Measurements from ENCODE around the gene KIRREL1. TPM values are rescaled to one million over a fixed set of nuclear protein-coding genes. Genes with fewer than 3 reads are reported as not detected.

KIRREL1 gene
- total RNA-seq, 1 donor from 2014 or later, result 66.8 TPM

GRCh38 chr1:157978586-157979403 is 14.7 kb upstream of the KIRREL1 start:
- DNase-seq (ENCODE audit: low spot score), result no peak
- TF ChIP-seq, protein P1, sequence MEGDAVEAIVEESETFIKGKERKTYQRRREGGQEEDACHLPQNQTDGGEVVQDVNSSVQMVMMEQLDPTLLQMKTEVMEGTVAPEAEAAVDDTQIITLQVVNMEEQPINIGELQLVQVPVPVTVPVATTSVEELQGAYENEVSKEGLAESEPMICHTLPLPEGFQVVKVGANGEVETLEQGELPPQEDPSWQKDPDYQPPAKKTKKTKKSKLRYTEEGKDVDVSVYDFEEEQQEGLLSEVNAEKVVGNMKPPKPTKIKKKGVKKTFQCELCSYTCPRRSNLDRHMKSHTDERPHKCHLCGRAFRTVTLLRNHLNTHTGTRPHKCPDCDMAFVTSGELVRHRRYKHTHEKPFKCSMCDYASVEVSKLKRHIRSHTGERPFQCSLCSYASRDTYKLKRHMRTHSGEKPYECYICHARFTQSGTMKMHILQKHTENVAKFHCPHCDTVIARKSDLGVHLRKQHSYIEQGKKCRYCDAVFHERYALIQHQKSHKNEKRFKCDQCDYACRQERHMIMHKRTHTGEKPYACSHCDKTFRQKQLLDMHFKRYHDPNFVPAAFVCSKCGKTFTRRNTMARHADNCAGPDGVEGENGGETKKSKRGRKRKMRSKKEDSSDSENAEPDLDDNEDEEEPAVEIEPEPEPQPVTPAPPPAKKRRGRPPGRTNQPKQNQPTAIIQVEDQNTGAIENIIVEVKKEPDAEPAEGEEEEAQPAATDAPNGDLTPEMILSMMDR (IDR thresholded peaks at IDR 0.05; ENCODE audit: unreplicated experiment), result no peak
- Mint-ChIP-seq H3K36me3 (ENCODE audit: low read depth, unreplicated experiment) (peaks cover under 1% of the 10 kb centered on the region), H3K27me3 (ENCODE audit: unreplicated experiment) (peaks cover 7% of the 10 kb centered on the region), H3K9me3 (ENCODE audit: unreplicated experiment) (no peaks in the 10 kb centered on the region), H3K4me1 (ENCODE audit: unreplicated experiment) (peaks cover under 1% of the 10 kb centered on the region), H3K27ac (ENCODE audit: unreplicated experiment) (no peak overlapping the region), H3K4me3 (ENCODE audit: unreplicated experiment) (no peak overlapping the region)

DNA sequence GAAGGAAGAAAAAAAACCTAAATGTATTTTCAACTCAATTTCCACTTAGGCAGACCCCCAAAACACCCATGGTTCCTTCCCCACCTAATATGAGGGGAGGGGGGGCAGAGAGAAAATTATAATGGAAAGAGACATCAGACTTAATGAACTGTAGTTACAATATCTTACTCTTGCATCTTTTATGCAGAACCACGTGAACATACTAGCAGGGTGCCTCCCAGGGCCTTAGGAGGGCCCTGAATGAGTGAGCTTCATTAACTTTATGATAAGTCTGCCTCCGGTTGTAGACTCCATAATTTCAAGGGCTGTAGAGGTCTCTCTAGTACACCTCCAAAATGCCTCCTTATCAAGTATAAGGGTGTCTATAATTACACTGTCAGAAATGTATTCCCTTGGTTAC is 11.3 kb upstream of the KIRREL1 start:
- Mint-ChIP-seq H3K9me3 (ENCODE audit: unreplicated experiment) (no peaks in the 10 kb centered on the region), H3K4me3 (ENCODE audit: unreplicated experiment) (no peak overlapping the region), H3K27me3 (ENCODE audit: unreplicated experiment) (peaks cover 5% of the 10 kb centered on the region), H3K27ac (ENCODE audit: unreplicated experiment) (no peak overlapping the region), H3K36me3 (ENCODE audit: low read depth, unreplicated experiment) (no peaks in the 10 kb centered on the region), H3K4me1 (ENCODE audit: unreplicated experiment) (no peaks in the 10 kb centered on the region)
- TF ChIP-seq, protein P1 (IDR thresholded peaks at IDR 0.05; ENCODE audit: unreplicated experiment), result no peak
- DNase-seq (ENCODE audit: low spot score), result no peak

DNA sequence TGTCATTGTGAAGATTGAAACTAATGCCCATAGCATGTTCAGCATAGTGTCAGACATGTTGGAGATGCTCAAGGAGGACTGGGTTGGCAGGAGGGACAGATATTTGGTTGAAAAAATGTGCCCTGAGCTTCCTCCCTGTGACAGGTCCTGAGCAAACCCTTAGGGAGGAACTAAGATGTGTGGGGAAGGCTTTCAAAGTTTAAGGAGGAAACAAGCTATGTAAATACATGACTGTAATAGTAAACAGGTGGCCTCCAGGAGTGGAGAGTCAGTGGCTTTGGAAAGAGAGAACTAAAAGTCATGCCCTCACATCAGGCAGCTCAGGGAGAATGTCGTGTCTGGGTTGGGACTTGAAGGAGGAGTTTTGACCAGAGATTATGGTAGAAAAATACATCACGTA is 9.7 kb upstream of the KIRREL1 start:
- TF ChIP-seq, protein P1 (IDR thresholded peaks at IDR 0.05; ENCODE audit: unreplicated experiment), result no peak
- no peaks in the 10 kb centered on the region for H3K36me3 Mint-ChIP-seq (ENCODE audit: low read depth, unreplicated experiment)
- H3K4me3 Mint-ChIP-seq (ENCODE audit: unreplicated experiment), result no peak overlapping the region
- H3K27ac Mint-ChIP-seq (ENCODE audit: unreplicated experiment), result no peak overlapping the region
- no peaks in the 10 kb centered on the region for H3K4me1 Mint-ChIP-seq (ENCODE audit: unreplicated experiment)
- DNase-seq (ENCODE audit: low spot score), result no peak
- no peaks in the 10 kb centered on the region for H3K9me3 Mint-ChIP-seq (ENCODE audit: unreplicated experiment)
- peaks cover 5% of the 10 kb centered on the region for H3K27me3 Mint-ChIP-seq (ENCODE audit: unreplicated experiment)

DNA sequence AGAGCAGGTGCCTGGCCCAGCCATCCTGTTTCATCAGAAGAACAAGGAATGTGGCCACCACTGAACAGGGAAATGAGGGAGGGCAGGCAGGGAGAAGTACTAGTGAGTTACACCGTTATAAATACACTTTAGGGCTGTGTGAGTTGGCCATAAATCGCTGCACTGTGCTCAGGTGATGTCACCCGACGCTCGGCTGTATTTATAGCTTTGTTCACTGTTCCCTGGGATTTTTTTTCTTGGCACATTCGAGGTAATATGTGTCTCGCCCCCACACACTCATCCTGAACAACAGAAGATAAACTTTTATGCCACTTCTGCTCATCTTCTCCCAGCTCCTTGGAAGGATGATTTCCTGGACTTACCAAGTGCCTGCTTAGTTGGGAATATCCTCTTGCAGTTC is 9.0 kb upstream of the KIRREL1 start:
- TF ChIP-seq, protein P1 (IDR thresholded peaks at IDR 0.05; ENCODE audit: unreplicated experiment), result no peak
- Mint-ChIP-seq H3K36me3 (ENCODE audit: low read depth, unreplicated experiment) (no peaks in the 10 kb centered on the region), H3K27ac (ENCODE audit: unreplicated experiment) (no peak overlapping the region), H3K4me1 (ENCODE audit: unreplicated experiment) (no peaks in the 10 kb centered on the region), H3K9me3 (ENCODE audit: unreplicated experiment) (no peaks in the 10 kb centered on the region), H3K4me3 (ENCODE audit: unreplicated experiment) (no peak overlapping the region), H3K27me3 (ENCODE audit: unreplicated experiment) (peaks cover 5% of the 10 kb centered on the region)
- DNase-seq (ENCODE audit: low spot score), result no peak

DNA sequence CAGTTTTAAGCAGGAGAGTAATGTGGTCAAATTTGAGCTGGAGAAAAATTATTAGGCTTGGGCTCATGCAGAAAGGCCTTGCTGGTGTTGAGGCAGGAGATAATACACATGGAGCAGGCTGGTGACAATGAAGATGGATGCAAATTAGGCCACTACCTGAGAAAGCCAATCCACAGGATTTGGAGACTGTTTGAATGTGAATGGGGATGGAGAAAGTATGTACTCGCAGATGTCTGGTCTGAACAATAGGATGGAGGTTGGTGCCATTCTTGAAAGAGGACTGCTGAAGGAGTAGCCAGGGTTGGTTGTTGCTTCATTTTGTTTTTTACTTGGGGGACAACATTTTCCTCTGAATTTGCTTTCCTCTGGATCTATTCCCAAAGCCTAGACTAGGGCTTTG is 8.0 kb upstream of the KIRREL1 start:
- no peaks in the 10 kb centered on the region for H3K36me3 Mint-ChIP-seq (ENCODE audit: low read depth, unreplicated experiment)
- TF ChIP-seq, protein P1 (IDR thresholded peaks at IDR 0.05; ENCODE audit: unreplicated experiment), result no peak
- no peaks in the 10 kb centered on the region for H3K9me3 Mint-ChIP-seq (ENCODE audit: unreplicated experiment)
- no peak overlapping the region for H3K27ac Mint-ChIP-seq (ENCODE audit: unreplicated experiment)
- DNase-seq (ENCODE audit: low spot score), result no peak
- peaks cover 6% of the 10 kb centered on the region for H3K27me3 Mint-ChIP-seq (ENCODE audit: unreplicated experiment)
- H3K4me1 Mint-ChIP-seq (ENCODE audit: unreplicated experiment), result no peaks in the 10 kb centered on the region
- H3K4me3 Mint-ChIP-seq (ENCODE audit: unreplicated experiment), result no peak overlapping the region
